Inflammatory macrophage treated with lipopolysaccharide for 1 hour (primary cell): ENCODE results near the gene ARHGEF11.
A peak's percentile ranks its signal among the peaks of the same experiment; 100 is the strongest.

Source experiments
- DNase-seq, 2 donors: peaks; one replicate each; pipeline ENCODE4 v3.0.0-alpha.2; 2020 to 2022

Gene ARHGEF11, protein sequence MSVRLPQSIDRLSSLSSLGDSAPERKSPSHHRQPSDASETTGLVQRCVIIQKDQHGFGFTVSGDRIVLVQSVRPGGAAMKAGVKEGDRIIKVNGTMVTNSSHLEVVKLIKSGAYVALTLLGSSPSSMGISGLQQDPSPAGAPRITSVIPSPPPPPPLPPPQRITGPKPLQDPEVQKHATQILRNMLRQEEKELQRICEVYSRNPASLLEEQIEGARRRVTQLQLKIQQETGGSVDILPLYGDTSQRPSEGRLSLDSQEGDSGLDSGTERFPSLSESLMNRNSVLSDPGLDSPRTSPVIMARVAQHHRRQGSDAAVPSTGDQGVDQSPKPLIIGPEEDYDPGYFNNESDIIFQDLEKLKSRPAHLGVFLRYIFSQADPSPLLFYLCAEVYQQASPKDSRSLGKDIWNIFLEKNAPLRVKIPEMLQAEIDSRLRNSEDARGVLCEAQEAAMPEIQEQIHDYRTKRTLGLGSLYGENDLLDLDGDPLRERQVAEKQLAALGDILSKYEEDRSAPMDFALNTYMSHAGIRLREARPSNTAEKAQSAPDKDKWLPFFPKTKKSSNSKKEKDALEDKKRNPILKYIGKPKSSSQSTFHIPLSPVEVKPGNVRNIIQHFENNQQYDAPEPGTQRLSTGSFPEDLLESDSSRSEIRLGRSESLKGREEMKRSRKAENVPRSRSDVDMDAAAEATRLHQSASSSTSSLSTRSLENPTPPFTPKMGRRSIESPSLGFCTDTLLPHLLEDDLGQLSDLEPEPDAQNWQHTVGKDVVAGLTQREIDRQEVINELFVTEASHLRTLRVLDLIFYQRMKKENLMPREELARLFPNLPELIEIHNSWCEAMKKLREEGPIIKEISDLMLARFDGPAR (N-terminal part only)

DNA sequence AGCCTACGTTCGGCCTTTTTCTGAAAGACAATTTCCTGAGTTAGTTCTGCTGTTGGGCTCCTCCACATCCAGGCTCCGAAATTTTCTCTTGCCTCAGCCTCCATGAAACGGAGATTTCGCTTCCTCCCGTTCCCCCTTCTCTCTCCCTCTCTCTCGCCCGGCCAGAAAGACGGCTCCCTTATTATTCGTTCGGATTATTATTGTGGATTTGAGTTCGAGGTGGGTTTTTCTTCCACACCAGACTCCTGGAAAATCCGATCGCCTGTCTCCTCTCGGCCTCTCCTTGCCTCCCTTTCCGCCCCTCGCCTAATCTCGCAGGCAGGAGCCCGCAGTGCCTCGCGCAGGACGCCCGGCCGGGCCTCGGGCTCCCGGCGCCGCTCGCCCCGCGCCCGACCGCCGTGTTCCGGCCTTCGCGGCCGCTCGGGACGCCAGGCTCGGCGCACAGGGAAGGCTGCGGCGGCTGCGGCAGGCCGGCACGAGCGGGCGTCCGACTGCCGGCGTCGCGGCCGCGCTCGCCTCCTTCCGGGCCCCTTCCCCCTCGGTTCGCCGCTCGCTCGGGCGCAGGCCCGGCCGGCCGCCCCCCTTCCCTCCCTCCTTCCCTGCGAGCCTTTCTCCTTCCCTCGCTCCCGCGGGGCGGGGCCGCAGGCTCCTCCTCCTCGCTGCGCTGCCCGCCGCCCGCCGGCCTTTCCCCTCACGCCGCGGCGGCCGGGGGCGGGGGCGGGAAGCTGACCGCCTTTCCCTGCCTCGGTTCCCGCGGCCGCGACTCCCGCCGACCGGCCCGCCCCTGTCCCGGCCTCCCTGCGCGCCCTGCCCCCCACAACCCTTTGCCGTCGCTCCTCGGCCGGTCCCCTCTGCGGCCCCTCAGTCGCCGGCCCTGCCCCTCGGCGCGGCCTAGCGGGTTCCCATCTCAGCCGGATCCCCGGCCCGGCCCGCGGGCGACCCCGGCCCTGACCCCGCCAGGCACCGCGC lies at the start of gene ARHGEF11:
Gene ARHGEF11 (minus strand): TSS at position 493 of the 969 bp plus-strand sequence. CDS start 1,412 bp downstream, outside the sequence.
- DNase-seq: peak; percentile 64 to 70

DNA sequence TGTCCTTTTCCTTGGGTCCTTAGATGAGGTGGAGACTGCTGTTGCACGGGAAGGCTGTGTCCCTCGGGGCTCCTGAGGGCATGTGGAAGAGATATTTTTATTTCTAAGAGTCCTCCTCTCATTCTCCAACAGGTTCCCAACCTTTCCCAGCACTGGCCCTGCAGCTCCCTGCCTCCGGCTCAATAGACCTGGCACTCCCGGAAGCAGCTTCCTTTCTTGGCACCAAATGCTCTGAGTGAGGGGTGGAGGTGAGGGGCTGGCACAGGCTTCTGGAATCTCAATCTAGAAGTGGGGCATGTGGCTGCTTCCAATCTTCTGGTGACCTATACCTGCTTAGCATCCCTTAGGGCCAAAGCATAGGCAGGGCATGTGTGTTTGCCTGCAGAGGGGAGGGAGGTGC lies 49.5 kb upstream of the ARHGEF11 start:
- no peak for DNase-seq

DNA sequence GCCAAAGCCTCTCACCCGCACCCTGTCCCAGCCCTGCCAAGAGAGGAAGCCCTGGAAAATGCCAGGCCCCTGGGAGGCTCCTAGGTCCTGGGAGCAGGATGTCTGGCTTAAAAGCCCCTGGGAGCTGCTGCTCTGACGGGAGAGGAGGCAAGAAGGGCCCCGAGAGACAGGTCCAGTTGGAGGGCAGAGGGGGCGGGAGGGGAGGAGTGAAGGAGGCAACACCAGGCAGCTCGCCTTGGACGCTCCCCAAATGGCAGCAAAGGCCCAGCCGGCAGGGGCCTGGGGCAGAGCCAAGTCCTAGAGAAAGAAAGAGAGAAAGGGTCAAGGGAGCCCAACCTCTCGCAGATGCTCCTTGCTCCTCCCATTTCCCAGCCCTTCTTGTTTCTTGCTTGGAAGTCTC lies 47.3 kb upstream of the ARHGEF11 start:
- no peak for DNase-seq

- DNase-seq: no peak
These were observed 46.2 kb upstream of the ARHGEF11 start for GRCh38 chr1:157091668-157092273.

DNA sequence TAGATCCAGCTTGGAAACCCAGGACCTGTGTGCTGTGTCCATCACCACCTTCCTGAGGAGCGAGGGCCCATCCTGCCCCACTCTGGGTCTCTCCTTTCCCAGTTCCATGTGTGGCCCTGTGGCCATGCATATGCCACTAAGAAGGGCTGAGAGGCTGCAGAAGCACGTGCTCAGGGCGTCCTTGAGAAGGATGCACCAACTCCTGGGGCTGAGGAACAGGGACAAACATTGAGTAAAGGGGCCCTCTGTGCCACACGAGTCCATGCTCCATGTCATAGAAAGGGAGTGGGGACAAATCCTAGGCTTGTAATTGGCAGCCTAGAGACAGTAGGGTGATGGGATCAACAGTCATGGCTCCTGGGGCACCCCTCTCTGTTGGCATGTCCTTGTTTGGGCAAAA lies 45.6 kb upstream of the ARHGEF11 start:
- DNase-seq: no peak

- no peak for DNase-seq
These were observed 45.2 kb upstream of the ARHGEF11 start for GRCh38 chr1:157090771-157091170.

GRCh38 chr1:157090196-157090647 lies 44.7 kb upstream of the ARHGEF11 start:
- peak; percentile 63 to 98 for DNase-seq

DNA sequence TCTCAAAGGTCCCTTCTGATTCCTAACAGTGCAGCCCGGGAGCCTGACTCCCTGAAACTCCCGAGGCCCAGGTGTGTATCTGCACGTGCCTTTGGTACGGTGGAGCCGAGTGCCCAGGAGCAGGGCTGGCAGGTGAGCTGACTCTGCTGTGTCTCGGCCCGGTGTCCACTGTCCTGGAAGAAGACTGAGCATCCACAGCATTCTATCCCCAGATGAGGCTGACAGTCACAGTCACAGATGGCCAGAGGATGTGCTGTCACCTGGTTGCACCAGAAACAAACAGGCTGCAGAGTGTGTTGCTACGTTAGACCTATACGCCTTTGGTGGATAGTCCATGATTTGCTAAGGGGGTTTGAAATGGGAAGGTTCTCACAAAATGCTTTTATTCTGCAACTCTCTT lies 44.2 kb upstream of the ARHGEF11 start:
- no peak for DNase-seq

DNA sequence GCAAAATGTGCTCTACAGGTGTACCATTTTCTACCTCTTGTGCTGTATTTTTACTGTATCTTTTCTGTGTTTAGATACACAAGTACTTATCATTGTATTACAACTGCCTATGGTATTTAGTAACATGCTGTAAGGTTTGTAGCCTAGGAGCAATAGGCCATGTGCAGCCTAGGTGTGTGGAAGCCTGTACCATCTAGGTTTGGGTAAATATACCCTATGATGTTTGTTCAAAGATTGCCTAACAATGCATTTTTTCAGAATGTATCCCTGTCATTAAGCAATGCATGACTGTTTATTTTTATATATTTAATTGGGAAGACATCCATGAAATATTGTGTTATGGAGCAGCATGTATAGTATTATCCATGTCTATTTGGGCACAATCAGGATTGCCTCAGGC lies 43.1 kb upstream of the ARHGEF11 start:
- no peak for DNase-seq

DNA sequence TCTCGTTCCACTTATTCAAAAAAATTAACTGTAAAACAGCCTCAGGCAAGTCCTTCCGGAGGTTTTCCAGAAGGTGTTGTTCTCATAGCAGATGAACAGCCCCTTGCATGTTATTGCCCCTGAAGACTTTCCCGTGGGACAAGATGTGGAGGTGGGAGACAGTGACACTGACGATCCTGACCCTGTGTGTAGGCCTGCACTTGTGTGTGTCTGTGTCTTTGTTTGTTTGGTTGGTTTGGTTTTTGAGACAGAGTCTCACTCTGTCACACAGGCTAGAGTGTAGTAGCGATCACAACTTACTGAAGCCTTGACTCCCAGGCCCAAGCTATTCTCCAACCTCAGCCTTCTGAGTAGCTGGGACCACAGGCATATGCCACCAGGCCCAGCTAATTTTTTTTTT lies 41.5 kb upstream of the ARHGEF11 start:
- no peak for DNase-seq

DNA sequence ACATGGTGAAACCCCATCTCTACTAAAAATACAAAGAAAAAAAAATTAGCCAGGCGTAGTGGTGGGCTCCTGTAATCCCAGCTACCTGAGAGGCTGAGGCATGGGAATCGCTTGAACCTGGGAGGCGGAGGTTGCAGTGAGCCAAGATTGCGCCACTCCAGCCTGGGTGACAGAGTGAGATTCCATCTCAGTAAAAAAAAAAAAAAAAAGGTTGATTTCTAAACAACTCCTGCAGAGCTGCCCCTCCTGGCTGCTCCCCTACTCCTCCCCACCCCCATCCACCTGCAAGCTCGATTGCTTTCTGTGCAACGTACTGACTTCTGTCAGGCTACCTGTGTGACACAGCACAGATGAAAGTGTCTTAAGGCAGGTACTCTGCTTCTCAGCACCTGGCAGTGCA lies 40.8 kb upstream of the ARHGEF11 start:
- no peak for DNase-seq

GRCh38 chr1:157085421-157085820 lies 39.9 kb upstream of the ARHGEF11 start:
- DNase-seq: peak; percentile 76 to 79

DNA sequence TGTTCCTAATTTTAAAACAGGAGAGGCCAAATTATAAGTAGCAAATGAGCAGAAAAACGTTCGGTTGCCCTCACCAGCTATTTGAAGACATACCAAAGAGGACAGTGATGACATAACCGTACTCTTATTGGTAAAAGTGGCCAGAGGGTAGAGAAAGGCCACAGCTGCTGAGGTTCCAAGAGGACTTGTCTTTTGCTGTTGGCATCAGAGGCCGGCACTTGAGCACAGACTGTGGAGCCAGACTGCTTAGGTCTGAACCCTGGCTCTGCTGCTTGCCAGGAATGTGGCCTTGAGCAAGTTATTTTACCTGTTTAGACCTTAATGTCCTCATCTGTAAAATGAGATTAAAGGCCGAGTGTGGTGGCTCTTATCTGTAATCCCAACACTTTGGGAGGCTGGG lies 39.2 kb upstream of the ARHGEF11 start:
- no peak for DNase-seq

DNA sequence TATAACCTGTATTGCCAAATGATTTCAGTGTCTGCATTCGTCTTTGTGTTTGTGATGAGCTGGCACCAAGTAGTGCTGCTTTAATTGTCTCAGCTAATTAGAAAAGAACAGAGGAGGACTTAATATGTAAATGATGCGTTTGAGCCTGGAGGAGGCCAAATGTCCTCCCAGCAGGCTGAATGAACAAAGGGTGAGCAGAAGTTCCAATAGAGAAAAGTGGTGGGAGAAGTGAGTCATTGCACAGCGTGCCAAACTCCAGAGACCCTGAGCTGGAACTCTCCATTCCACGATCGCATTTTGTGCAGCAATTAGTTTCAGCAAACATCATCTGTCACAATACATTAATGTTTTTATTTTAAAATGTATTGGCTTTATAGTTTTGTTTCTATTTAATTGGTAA lies 36.2 kb upstream of the ARHGEF11 start:
- DNase-seq: no peak

GRCh38 chr1:157080714-157081113 lies 35.2 kb upstream of the ARHGEF11 start:
- no peak for DNase-seq

- no peak for DNase-seq
These were observed 31.9 kb upstream of the ARHGEF11 start for GRCh38 chr1:157077394-157077793.

DNA sequence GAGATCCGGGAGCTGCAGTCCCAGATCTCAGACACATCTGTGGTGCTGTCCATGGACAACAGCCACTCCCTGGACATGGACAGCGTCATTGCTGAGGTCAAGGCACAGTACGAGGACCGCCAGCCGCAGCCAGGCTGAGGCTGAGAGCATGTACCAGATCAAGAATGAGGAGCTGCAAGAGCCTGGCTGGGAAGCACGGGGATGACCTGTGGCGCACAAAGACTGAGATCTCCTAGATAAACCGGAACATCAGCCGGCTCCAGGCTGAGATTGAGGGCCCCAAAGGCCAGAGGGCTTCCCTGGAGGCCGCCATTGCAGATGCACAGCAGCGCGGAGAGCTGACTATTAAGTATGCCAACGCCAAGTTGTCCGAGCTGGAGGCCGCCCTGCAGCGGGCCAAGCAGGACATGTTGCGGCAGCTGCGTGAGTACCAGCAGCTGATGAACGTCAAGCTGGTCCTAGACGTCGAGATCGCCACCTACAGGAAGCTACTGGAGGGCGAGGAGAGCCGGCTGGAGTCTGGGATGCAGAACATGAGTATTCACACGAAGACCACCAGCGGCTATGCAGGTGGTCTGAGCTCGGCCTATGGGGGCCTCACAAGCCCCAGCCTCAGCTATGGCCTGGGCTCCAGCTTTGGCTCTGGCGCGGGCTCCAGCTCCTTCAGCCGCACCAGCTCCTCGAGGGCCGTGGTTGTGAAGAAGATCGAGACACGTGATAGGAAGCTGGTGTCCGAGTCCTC lies 28.6 kb upstream of the ARHGEF11 start:
- DNase-seq: peak; percentile 58 to 73

DNA sequence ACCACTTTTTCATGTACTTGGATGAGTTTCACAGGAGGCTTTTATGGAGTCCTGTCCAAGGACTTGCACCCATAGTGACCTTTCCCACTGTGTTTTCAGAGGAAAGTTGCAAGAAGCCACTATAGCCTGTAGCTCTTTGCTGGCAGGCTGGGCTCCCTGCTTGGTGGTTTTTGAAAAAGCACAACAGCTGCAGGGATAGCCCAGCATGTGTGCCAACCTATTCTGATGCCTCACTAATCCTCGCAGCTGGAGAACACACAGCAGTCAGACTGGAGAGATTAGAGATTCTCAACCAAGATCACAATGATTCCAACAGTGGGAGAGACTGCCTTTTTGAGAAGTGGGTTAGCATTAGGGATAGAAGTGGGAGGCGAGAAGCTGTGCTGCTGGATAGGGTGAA lies 24.1 kb upstream of the ARHGEF11 start:
- DNase-seq: no peak

DNA sequence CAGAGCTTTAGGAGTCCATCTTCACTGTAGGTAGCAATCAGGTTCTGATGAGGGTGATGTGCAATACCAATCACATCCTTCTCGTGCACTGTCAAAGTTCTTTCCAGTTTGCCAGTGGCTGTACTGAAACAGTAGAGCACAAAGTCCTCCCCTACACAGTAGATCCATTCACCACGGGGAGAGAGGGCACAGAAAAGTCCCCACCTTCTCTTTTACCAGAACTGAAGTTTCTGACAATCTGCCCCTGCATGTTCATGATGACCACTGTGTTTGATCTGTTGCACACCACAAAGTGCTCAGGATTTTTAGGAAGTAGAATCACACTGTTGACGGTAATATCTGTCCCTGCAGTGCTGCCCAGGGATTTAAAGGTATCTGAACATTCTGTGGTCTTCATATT lies 13.7 kb upstream of the ARHGEF11 start:
- DNase-seq: peak in 1 of 2 donors; percentile 15

GRCh38 chr1:157056269-157056668 lies 10.7 kb upstream of the ARHGEF11 start:
- peak; percentile 14 to 31 for DNase-seq

GRCh38 chr1:157055729-157056128 lies 10.2 kb upstream of the ARHGEF11 start:
- peak; percentile 62 to 80 for DNase-seq
